ENCODE results near the gene CREBBP. TPM values are rescaled to one million over a fixed set of nuclear protein-coding genes. Genes with fewer than 3 reads are reported as not detected.

CREBBP gene
- total RNA-seq, 2 experiments from 2014 or later = 145 to 152 TPM

DNA sequence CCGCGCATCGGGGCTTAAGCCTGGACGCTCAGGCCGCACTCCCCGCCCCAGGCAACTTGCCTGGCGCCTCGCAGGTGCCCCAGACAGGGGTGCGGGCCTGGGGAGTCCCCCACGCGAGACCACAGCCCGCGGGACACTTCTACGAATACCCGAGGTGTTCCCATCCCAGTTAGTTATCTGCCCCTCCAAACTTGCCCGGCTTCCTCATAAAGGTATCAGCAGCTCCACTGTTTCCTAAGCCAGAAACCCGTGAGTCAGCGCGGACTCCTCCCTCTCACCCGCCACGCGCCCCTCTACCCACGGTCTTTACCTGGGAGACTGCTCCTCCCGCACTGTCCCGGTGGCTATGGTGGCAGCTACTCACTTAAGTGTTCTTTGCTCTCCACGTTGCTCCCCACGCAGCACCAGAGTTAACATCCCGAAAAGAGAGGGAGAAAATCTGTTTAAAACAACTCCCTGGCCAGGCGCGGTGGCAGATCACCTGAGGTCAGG, 1.0 kb upstream of the CREBBP start:
- POLR2A ChIA-PET = interaction anchor here (1.1 to 1.3 kb wide), 4 partner anchors 69 to 373 kb away, joined by 3 to 5 read pairs (median 4); partner anchors contain the start of gene TRAP1

DNA sequence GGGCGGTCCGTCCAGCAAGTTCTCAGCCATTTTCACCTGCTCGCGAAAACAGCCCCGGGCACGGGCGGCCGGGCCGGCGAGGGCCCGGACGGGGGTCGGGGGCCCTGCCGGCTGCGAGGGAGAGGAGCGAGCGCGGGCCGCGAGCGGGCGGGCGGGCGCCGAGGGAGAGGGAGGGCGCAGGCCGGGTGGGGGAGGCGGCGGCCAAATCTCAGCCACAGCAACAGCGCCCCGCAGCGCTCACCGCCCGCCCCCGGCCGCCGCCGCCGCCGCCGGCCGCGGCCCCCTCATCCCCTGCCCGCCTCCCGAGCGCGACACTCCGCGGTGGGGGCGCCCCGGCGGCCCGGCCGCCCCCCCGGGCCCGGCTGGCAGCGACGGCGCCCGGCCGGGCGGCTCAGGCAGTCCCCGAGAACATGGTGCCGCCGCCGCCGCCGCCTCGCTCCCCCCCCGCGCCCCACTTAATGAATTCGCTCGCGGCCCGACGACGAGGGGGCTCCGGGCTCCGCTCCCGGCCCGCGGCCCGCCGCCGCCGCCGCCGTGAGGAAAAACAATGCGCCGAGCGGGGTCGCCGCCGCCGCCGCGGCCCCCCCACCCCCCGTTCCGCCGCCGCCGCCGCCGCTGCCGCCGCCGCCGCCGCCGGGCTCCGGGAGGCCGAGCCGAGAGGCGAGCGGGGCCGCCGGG, 487 bp downstream of the CREBBP start:
- peaks cover 0 to 2% of the 10 kb centered on the region in 2 experiments for H3K27me3 ChIP-seq (ENCODE audit: control insufficient read depth in 1 of 2, insufficient read depth in 2 of 2, low read length in 2 of 2)
- no peaks in the 10 kb centered on the region for H3K9me3 ChIP-seq (ENCODE audit: control insufficient read depth in 1 of 2, insufficient read depth in 1 of 2, low read length in 2 of 2)
- intact Hi-C loops (cut with DNase I, micrococcal nuclease) = loop anchor here (1.0 to 5.0 kb wide), 7 partner anchors 83 to 372 kb away; partner anchors contain the start of genes SLX4 (in 1 of the 2) and TRAP1 (in 1 of the 2)
- Mint-ChIP-seq H3K27me3 (peaks cover 8% of the 10 kb centered on the region), H3K36me3 (ENCODE audit: low read depth) (peaks cover 32% of the 10 kb centered on the region), H3K27ac (peak overlapping the region; percentile 83), H3K4me1 (ENCODE audit: low read depth) (peaks cover 54% of the 10 kb centered on the region), H3K9me3 (no peaks in the 10 kb centered on the region), H3K4me3 (peak overlapping the region; percentile 93)
- peaks cover 8% of the 10 kb centered on the region for H3K36me3 ChIP-seq (ENCODE audit: insufficient read depth, low read length)
- ChIA-PET CTCF (interaction anchor here (1.1 kb wide), 1 partner anchor 189 kb away, joined by 4 read pairs; no protein-coding TSS in a partner anchor), POLR2A (interaction anchor here (0.5 to 1.4 kb wide), 10 partner anchors 8 to 393 kb away, joined by 3 to 5 read pairs (median 4); partner anchors contain the start of genes TFAP4 and TRAP1)
- DNase-seq (peak; percentile 46 to 89 (median 69)), ATAC-seq (ENCODE audit: poor library complexity) (peak; percentile 68)
- TF ChIP-seq, protein P1, sequence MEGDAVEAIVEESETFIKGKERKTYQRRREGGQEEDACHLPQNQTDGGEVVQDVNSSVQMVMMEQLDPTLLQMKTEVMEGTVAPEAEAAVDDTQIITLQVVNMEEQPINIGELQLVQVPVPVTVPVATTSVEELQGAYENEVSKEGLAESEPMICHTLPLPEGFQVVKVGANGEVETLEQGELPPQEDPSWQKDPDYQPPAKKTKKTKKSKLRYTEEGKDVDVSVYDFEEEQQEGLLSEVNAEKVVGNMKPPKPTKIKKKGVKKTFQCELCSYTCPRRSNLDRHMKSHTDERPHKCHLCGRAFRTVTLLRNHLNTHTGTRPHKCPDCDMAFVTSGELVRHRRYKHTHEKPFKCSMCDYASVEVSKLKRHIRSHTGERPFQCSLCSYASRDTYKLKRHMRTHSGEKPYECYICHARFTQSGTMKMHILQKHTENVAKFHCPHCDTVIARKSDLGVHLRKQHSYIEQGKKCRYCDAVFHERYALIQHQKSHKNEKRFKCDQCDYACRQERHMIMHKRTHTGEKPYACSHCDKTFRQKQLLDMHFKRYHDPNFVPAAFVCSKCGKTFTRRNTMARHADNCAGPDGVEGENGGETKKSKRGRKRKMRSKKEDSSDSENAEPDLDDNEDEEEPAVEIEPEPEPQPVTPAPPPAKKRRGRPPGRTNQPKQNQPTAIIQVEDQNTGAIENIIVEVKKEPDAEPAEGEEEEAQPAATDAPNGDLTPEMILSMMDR (IDR thresholded peaks at IDR 0.05) = no peak
- H3K4me3 ChIP-seq (ENCODE audit: low read length) = peak overlapping the region; percentile 91
- peaks cover 46% of the 10 kb centered on the region for H3K4me1 ChIP-seq (ENCODE audit: insufficient read depth, low read length)
- H3K27ac ChIP-seq (ENCODE audit: low read depth in 1 of 2, low read length in 2 of 2) = no peak overlapping the region

More for the DNA sequence above, 1.0 kb upstream of the CREBBP start:
- Mint-ChIP-seq H3K4me3 (peak overlapping the region; percentile 86), H3K27ac (peak overlapping the region; percentile 67), H3K4me1 (ENCODE audit: low read depth) (peaks cover 39% of the 10 kb centered on the region), H3K27me3 (peaks cover 8% of the 10 kb centered on the region), H3K9me3 (no peaks in the 10 kb centered on the region), H3K36me3 (ENCODE audit: low read depth) (peaks cover 28% of the 10 kb centered on the region)
- TF ChIP-seq, protein P1 (IDR thresholded peaks at IDR 0.05) = no peak
- CTCF ChIA-PET = no interaction called here
- intact Hi-C loops (cut with DNase I, micrococcal nuclease) = loop anchor here in 1 of 2 experiments (2.0 to 5.0 kb wide), 3 partner anchors 165 to 371 kb away; partner anchors contain the start of genes SLX4 and TRAP1
- Histone ChIP-seq H3K9me3 (ENCODE audit: control insufficient read depth in 1 of 2, insufficient read depth in 1 of 2, low read length in 2 of 2) (no peaks in the 10 kb centered on the region), H3K4me3 (ENCODE audit: low read length) (peak overlapping the region; percentile 60), H3K36me3 (ENCODE audit: insufficient read depth, low read length) (peaks cover 3% of the 10 kb centered on the region), H3K4me1 (ENCODE audit: insufficient read depth, low read length) (peaks cover 33% of the 10 kb centered on the region), H3K27me3 (ENCODE audit: control insufficient read depth in 1 of 2, insufficient read depth in 2 of 2, low read length in 2 of 2) (peaks cover 0 to 2% of the 10 kb centered on the region in 2 experiments), H3K27ac (ENCODE audit: low read depth in 1 of 2, low read length in 2 of 2) (no peak overlapping the region)
- no peak for ATAC-seq (ENCODE audit: poor library complexity)
- peak in 2 of 14 experiments; percentile 13 to 20 for DNase-seq

DNA sequence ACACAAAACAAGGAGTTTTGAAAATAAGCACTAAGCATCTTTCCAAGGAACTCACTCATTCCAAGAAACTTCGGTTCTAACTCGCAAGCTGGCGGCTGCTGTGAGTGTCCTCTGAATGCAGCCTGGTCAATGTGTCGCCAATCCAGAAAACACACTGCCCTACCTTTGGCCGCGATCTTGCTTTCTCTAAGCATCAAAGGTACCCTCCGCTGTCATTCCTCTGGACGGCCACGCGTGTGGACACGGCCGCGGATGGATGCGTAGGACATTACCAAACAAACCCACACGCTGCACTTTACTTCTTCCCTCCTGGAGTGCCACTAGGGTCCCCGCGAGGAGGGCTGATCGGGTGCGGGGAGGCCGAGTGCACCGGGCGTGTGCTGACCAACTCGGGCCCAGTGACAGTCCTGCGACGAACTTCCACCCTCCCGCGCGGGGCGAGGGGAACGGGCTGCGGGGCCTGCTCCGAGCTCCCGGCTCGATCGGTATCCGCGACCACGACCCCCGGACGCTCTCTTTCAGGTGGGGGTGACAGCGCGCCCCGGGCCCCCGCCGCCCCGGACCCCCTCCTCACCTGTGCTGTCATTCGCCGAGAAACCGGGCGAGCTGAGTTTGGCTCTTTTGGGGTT, 1.1 kb downstream of the CREBBP start:
- peaks cover 11% of the 10 kb centered on the region for H3K36me3 ChIP-seq (ENCODE audit: insufficient read depth, low read length)
- H3K9me3 ChIP-seq (ENCODE audit: control insufficient read depth in 1 of 2, insufficient read depth in 1 of 2, low read length in 2 of 2) = no peaks in the 10 kb centered on the region
- ATAC-seq (ENCODE audit: poor library complexity) (no peak), DNase-seq (peak in 4 of 14 experiments; percentile 3 to 54 (median 24))
- peaks cover 0 to 2% of the 10 kb centered on the region in 2 experiments for H3K27me3 ChIP-seq (ENCODE audit: control insufficient read depth in 1 of 2, insufficient read depth in 2 of 2, low read length in 2 of 2)
- H3K9me3 Mint-ChIP-seq = no peaks in the 10 kb centered on the region
- H3K4me3 ChIP-seq (ENCODE audit: low read length) = peak overlapping the region; percentile 91
- intact Hi-C loops (cut with DNase I, micrococcal nuclease) = loop anchor here (2.0 to 5.0 kb wide), 3 partner anchors 82 to 189 kb away; no protein-coding TSS in a partner anchor
- H3K27ac ChIP-seq (ENCODE audit: low read depth in 1 of 2, low read length in 2 of 2) = no peak overlapping the region
- ChIA-PET CTCF (interaction anchor here (1.1 kb wide), 1 partner anchor 189 kb away, joined by 4 read pairs; no protein-coding TSS in a partner anchor), POLR2A (interaction anchor here (0.5 to 1.4 kb wide), 3 partner anchors 11 to 28 kb away, joined by 3 to 4 read pairs (median 4); no protein-coding TSS in a partner anchor)
- peaks cover 51% of the 10 kb centered on the region for H3K4me1 ChIP-seq (ENCODE audit: insufficient read depth, low read length)
- H3K27ac Mint-ChIP-seq = peak overlapping the region; percentile 94
- H3K36me3 Mint-ChIP-seq (ENCODE audit: low read depth) = peaks cover 36% of the 10 kb centered on the region
- H3K4me1 Mint-ChIP-seq (ENCODE audit: low read depth) = peaks cover 61% of the 10 kb centered on the region
- TF ChIP-seq, protein P1 (IDR thresholded peaks at IDR 0.05) = no peak
- peaks cover 6% of the 10 kb centered on the region for H3K27me3 Mint-ChIP-seq
- peak overlapping the region; percentile 93 for H3K4me3 Mint-ChIP-seq

All from CD4-positive, alpha-beta T cell (primary cell).